A549 (cell line): ENCODE data around the gene UBTD2. TPM values are rescaled to one million over a fixed set of nuclear protein-coding genes. Genes with fewer than 3 reads are reported as not detected.
A peak's percentile ranks its signal among the peaks of the same experiment; 100 is the strongest.

Source experiments
- ATAC-seq, 2 experiments: fragments of 200-7000 bp in 1 of 2; fragments of >200 bp in 1 of 2; cut with Nextera tagmentation in 1 of 2; cut with Tn5 transposase in 1 of 2; 3 replicates each; pipeline versions ENCODE4 v1.8.0 to v1.9.1; 2018 to 2020; ENCODE audit warnings: mild to moderate bottlenecking in 1 of 2, moderate library complexity in 1 of 2
- CTCF ChIA-PET: fragments of 300-600 bp; sonication (Branson Sonifier 250); formaldehyde crosslinking; extraction: SDS; loops from one replicate; lab custom pipeline; 2021; ENCODE audit warnings: antibody characterized with exemption, inconsistent platforms; lab: Yijun Ruan, JAX
- POLR2A ChIA-PET: fragments of 350-600 bp; formaldehyde crosslinking; extraction: SDS; loops from one replicate; lab custom pipeline; 2021; ENCODE audit warnings: antibody characterized with exemption, inconsistent platforms; lab: Yijun Ruan, JAX
- DNase-seq, 2 experiments: peaks; one replicate each; pipeline versions ENCODE4 v3.0.0 to v3.0.0-alpha.2; 2011 to 2016; ENCODE audit warnings: low read depth in 1 of 2, low spot score in 1 of 2
- FAIRE-seq: peaks from 2 replicates; lab custom pipeline; 2011; peaks lifted over from hg19 to GRCh38; lab: Jason Lieb, UNC
- H3K27ac ChIP-seq, 2 experiments: fragments of >200 bp; sonication (Bioruptor Twin); formaldehyde crosslinking; 3 replicates each; pipeline ENCODE4 v1.5.1; 2016 to 2017
- H3K4me1 ChIP-seq: fragments of >200 bp; sonication (Bioruptor Twin); formaldehyde crosslinking; 3 replicates; pipeline ENCODE4 v1.6.1; 2016
- H3K4me2 ChIP-seq: fragments of >200 bp; sonication (Bioruptor Twin); formaldehyde crosslinking; 3 replicates; pipeline ENCODE4 v1.6.1; 2016
- H3K4me3 ChIP-seq: fragments of >200 bp; sonication (Bioruptor Twin); formaldehyde crosslinking; 3 replicates; pipeline ENCODE4 v1.5.1; 2016
- H3K9me3 ChIP-seq: fragments of >200 bp; sonication (Bioruptor Twin); formaldehyde crosslinking; 3 replicates; pipeline ENCODE4 v1.6.1; 2016
- BHLHE40 ChIP-seq: IDR thresholded peaks from 2 replicates; pipeline ENCODE4 v1.6.1; 2012; ENCODE audit warnings: low read depth, low read length, inconsistent platforms
- CEBPB ChIP-seq, 2 experiments: fragments of >200 bp in 1 of 2; sonication (Bioruptor Twin) in 1 of 2; formaldehyde crosslinking in 1 of 2; IDR thresholded peaks; 2 replicates each; pipeline ENCODE4 v1.6.1; 2012 to 2016
- CHD4 ChIP-seq: fragments of 200-600 bp; sonication (generic); IDR thresholded peaks from 2 replicates; pipeline ENCODE4 v1.6.1; 2016; ENCODE audit warnings: antibody characterized with exemption, mild to moderate bottlenecking, borderline replicate concordance
- CTCF ChIP-seq: fragments of >200 bp; sonication (Bioruptor Twin); formaldehyde crosslinking; IDR thresholded peaks from 3 replicates; pipeline ENCODE4 v1.5.1; 2016
- ELK1 ChIP-seq: fragments of 150-350 bp; IDR thresholded peaks from 2 replicates; pipeline ENCODE4 v1.6.1; 2014; ENCODE audit warnings: low read depth, mild to moderate bottlenecking, low read length
- EP300 ChIP-seq, 2 experiments: fragments of >200 bp; sonication (Bioruptor Twin); formaldehyde crosslinking; IDR thresholded peaks; 2 replicates in 1 of 2; 3 replicates in 1 of 2; pipeline ENCODE4 v1.6.1; 2016 to 2017
- ESRRA ChIP-seq: fragments of 150-350 bp; IDR thresholded peaks from 2 replicates; pipeline ENCODE4 v1.6.1; 2014; ENCODE audit warnings: mild to moderate bottlenecking, low read length, borderline replicate concordance
- GATA3 ChIP-seq: IDR thresholded peaks from 2 replicates; pipeline ENCODE4 v1.6.1; 2012; ENCODE audit warnings: borderline replicate concordance
- HDAC2 ChIP-seq: fragments of 200-600 bp; sonication (generic); IDR thresholded peaks from 2 replicates; pipeline ENCODE4 v1.6.1; 2016
- HES2 ChIP-seq: fragments of >200 bp; sonication (Bioruptor Twin); formaldehyde crosslinking; IDR thresholded peaks from 2 replicates; pipeline ENCODE4 v1.6.1; 2016
- HEYL ChIP-seq: fragments of 250-450 bp; sonication (Bioruptor Pico); IDR thresholded peaks from 2 replicates; pipeline ENCODE4 v1.8.0; 2021; ENCODE audit warnings: mild to moderate bottlenecking, moderate library complexity
- KDM1A ChIP-seq: fragments of 200-600 bp; sonication (generic); IDR thresholded peaks from 2 replicates; pipeline ENCODE4 v1.6.1; 2016; ENCODE audit warnings: low read depth, mild to moderate bottlenecking
- MAFK ChIP-seq: fragments of 450-650 bp; IDR thresholded peaks from 2 replicates; pipeline ENCODE4 v1.6.1; 2014; ENCODE audit not compliant: partially characterized antibody
- MYC ChIP-seq: IDR thresholded peaks from 2 replicates; pipeline ENCODE4 v1.6.1; 2012; ENCODE audit warnings: mild to moderate bottlenecking, inconsistent platforms, low read length, improper control_type of control experiment, borderline replicate concordance
- NR3C1 ChIP-seq: fragments of >200 bp; sonication (Bioruptor Twin); formaldehyde crosslinking; IDR thresholded peaks from 3 replicates; pipeline ENCODE4 v1.6.1; 2017
- PHF8 ChIP-seq: fragments of 200-600 bp; sonication (generic); IDR thresholded peaks from 2 replicates; pipeline ENCODE4 v1.6.1; 2016; ENCODE audit warnings: low read depth, mild to moderate bottlenecking, antibody characterized with exemption, moderate library complexity, borderline replicate concordance
- POLR2A ChIP-seq: IDR thresholded peaks from 2 replicates; pipeline ENCODE4 v1.6.1; 2012; ENCODE audit warnings: mild to moderate bottlenecking, low read length
- RAD21 ChIP-seq, 2 experiments: fragments of >200 bp in 1 of 2; sonication (Bioruptor Twin) in 1 of 2; formaldehyde crosslinking in 1 of 2; IDR thresholded peaks in 1 of 2; conservative IDR thresholded peaks in 1 of 2; 2 replicates in 1 of 2; 3 replicates in 1 of 2; pipeline ENCODE4 v1.6.1; 2012 to 2018; ENCODE audit warnings: inconsistent platforms in 1 of 2
- RARB ChIP-seq: fragments of 250-450 bp; sonication (Bioruptor Pico); IDR thresholded peaks from 2 replicates; pipeline ENCODE4 v1.8.0; 2021; ENCODE audit warnings: mild to moderate bottlenecking, moderate library complexity
- RCOR1 ChIP-seq: fragments of 150-350 bp; IDR thresholded peaks from 2 replicates; pipeline ENCODE4 v1.6.1; 2014; ENCODE audit warnings: antibody characterized with exemption, low read length, low read depth
- RFX5 ChIP-seq: fragments of 450-650 bp; IDR thresholded peaks from 2 replicates; pipeline ENCODE4 v1.7.1; 2014; ENCODE audit warnings: antibody characterized with exemption, mild to moderate bottlenecking, moderate library complexity
- SREBF2 ChIP-seq: fragments of 450-650 bp; IDR thresholded peaks from 2 replicates; pipeline ENCODE4 v1.6.1; 2014; ENCODE audit warnings: mild to moderate bottlenecking, moderate library complexity
- TP53 ChIP-seq: fragments of 250-450 bp; sonication (Bioruptor Pico); IDR thresholded peaks from 2 replicates; pipeline ENCODE4 v1.5.0; 2021; ENCODE audit warnings: mild to moderate bottlenecking, moderate library complexity
- ZC3H11A ChIP-seq: fragments of 450-650 bp; IDR thresholded peaks from 2 replicates; pipeline ENCODE4 v1.6.1; 2014; ENCODE audit warnings: antibody characterized with exemption, mild to moderate bottlenecking
- ZFP36 ChIP-seq: fragments of 450-650 bp; IDR thresholded peaks from 2 replicates; pipeline ENCODE4 v1.6.1; 2014; ENCODE audit warnings: borderline replicate concordance; ENCODE audit not compliant: partially characterized antibody
- ZSCAN20 ChIP-seq: fragments of 250-450 bp; sonication (Bioruptor Pico); IDR thresholded peaks from 2 replicates; pipeline ENCODE4 v1.8.0; 2022; ENCODE audit warnings: mild to moderate bottlenecking, moderate library complexity
- WGBS: methylation state at CpG from one replicate; pipeline ENCODE4 v1.1.6; 2017; ENCODE audit errors: missing lambda C conversion rate; 5-methylcytosine and 5-hydroxymethylcytosine counted together
- polyA plus RNA-seq, 4 experiments: library from polyadenylated mRNA; depleted of rRNA in 3 of 4; stranded (reverse); fragments of >200 nt; fragmentation: RNase III in 1 of 4; extraction: RNeasy Plus Mini Kit Qiagen cat#74134 plus additional on column Dnase treatment in 1 of 4; gene quantifications; 2 replicates in 3 of 4; 3 replicates in 1 of 4; pipeline ENCODE4 v1.2.3, GENCODE V29; 2011 to 2017
- TF ChIP-seq, protein P1 (sequence below): IDR thresholded peaks from 2 replicates; pipeline ENCODE4 v1.6.1; 2012; ENCODE audit warnings: low read depth, borderline replicate concordance

UBTD2 gene
- polyA plus RNA-seq, 2 of the 4 experiments (the other 2 are of a cell fraction) = 16.4 to 20.9 TPM

- Histone ChIP-seq H3K9me3 (no peaks in the 10 kb centered on the region), H3K4me1 (peaks cover 9% of the 10 kb centered on the region; the same call in 2 of the 3 replicates), H3K27ac (no peak overlapping the region), H3K4me2 (no peak overlapping the region), H3K4me3 (no peak overlapping the region)
- POLR2A ChIA-PET = no interaction called here
- TF ChIP-seq MAFK (no peak), NR3C1 (no peak), BHLHE40 (no peak), RAD21 (conservative IDR thresholded peaks at IDR 0.05 in 1 of 2, IDR thresholded peaks at IDR 0.05 in 1 of 2) (no peak), RFX5 (no peak), ZC3H11A (no peak), GATA3 (no peak), HDAC2 (no peak), ELK1 (no peak), KDM1A (no peak), RCOR1 (no peak), MYC (no peak)
- TF ChIP-seq, protein P1, sequence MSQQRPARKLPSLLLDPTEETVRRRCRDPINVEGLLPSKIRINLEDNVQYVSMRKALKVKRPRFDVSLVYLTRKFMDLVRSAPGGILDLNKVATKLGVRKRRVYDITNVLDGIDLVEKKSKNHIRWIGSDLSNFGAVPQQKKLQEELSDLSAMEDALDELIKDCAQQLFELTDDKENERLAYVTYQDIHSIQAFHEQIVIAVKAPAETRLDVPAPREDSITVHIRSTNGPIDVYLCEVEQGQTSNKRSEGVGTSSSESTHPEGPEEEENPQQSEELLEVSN = no peak
- CTCF ChIA-PET = interaction anchor here (2.0 kb wide), 1 partner anchor 26 kb away, joined by 7 read pairs; no protein-coding TSS in a partner anchor
- ATAC-seq = no peak
- 71% methylated on average over 4 of the region's 4 CpGs for WGBS
- DNase-seq = no peak
- no peak for FAIRE-seq
Measured at GRCh38 chr5:172319708-172320441, 36.3 kb upstream of the UBTD2 start.

DNA sequence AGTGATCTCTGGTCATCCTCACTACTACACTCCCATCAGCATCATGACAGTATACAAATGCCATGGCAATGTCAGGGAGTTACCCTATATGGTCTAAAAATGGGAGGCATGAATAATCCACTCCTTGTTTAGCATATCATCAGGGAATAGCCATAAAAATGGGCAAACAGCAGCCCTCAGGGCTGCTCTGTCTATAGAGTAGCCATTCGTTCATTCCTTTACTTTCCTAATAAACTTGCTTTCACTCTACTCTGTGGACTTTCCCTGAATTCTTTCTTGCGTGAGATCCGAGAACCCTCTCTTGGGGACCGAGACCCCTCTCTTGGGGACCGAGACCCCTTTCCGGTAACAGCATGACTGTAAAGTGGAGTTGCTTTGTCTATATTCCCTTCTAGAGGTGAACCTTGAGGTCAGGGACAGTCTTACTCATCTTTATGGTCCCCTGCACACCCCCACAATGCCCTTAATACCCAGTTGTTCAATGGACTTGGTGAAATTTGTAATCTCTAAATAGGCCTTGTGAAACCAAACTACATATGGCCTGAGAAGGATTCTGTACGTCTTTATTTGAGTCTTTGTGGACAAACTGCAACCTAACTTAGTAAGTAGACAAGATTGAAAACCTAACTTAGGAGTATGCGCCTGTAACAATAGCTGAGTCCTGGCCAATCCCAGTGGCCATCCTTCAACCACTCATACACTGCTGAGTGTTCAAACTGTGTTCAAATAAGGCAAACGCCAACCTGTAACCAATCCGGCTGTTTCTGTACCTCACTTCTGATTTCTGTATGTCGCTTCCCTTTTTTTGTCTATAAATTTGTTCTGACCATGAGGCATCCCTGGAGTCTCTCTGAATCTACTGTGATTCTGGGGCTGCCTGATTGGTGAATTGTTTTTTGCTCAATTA lies 32.3 kb upstream of the UBTD2 start:
- no peak overlapping the region for H3K27ac ChIP-seq
- 87% methylated on average over 11 of the region's 11 CpGs for WGBS
- CTCF ChIA-PET = interaction anchor here (0.6 to 2.3 kb wide), 2 partner anchors 22 to 215 kb away, joined by 5 read pairs; no protein-coding TSS in a partner anchor

More for the DNA sequence above, 32.3 kb upstream of the UBTD2 start:
- ATAC-seq = peak in 1 of 2 experiments; percentile 11; a peak in 1 of 6 replicates
- Histone ChIP-seq H3K4me3 (no peak overlapping the region), H3K4me2 (peak overlapping the region; percentile 14; the same call in 2 of the 3 replicates), H3K4me1 (peaks cover 13% of the 10 kb centered on the region; the same call in 2 of the 3 replicates), H3K9me3 (no peaks in the 10 kb centered on the region)
- DNase-seq = no peak
- FAIRE-seq = no peak
- TF ChIP-seq TP53 = no peak
- TF ChIP-seq CTCF = no peak
- no peak for TF ChIP-seq POLR2A
- no peak for TF ChIP-seq HEYL (CRISPR knock-in tag)
- no peak for TF ChIP-seq RAD21 (conservative IDR thresholded peaks at IDR 0.05 in 1 of 2, IDR thresholded peaks at IDR 0.05 in 1 of 2)
- no peak for TF ChIP-seq PHF8
- no peak for TF ChIP-seq CEBPB (IDR thresholded peaks at IDR 0.05)
- TF ChIP-seq ZFP36 = no peak
- no peak for TF ChIP-seq ESRRA
- no peak for TF ChIP-seq CHD4
- no peak for TF ChIP-seq EP300 (IDR thresholded peaks at IDR 0.05)
- TF ChIP-seq SREBF2 = no peak
- no peak for TF ChIP-seq RARB (CRISPR knock-in tag)
- TF ChIP-seq, protein P1 = no peak
- no peak for TF ChIP-seq HES2
- no peak for TF ChIP-seq ZSCAN20 (CRISPR knock-in tag)
- POLR2A ChIA-PET = no interaction called here
